Heart left ventricle (tissue), 16 donors: ENCODE results near the gene PTP4A1. TPM values are rescaled to one million over a fixed set of nuclear protein-coding genes. Genes with fewer than 3 reads are reported as not detected.

Source experiments
- ATAC-seq, 4 donors: fragments of 200-7000 bp; cut with Tn5 transposase; one replicate each; pipeline ENCODE4 v1.9.1; 2020 to 2022; ENCODE audit warnings: moderate library complexity in 4 of 4, mild to moderate bottlenecking in 3 of 4, moderate number of reproducible peaks in 1 of 4
- DNase-seq, 5 donors: peaks; one replicate each; pipeline ENCODE4 v3.0.0-alpha.2; 2020
- H3K27ac ChIP-seq, 12 donors: fragments of 200-600 bp; sonication (generic) in 4 of 12; one replicate each; pipeline versions ENCODE4 v1.5.0 to v1.8.0; 2016 to 2022; ENCODE audit warnings: mild to moderate bottlenecking in 2 of 12
- H3K27me3 ChIP-seq, 9 donors: fragments of 200-600 bp; sonication (generic) in 2 of 9; one replicate each; pipeline versions ENCODE4 v1.5.1 to v1.8.0; 2016 to 2022; ENCODE audit warnings: mild to moderate bottlenecking in 3 of 9
- H3K36me3 ChIP-seq, 9 donors: fragments of 200-600 bp; sonication (generic) in 2 of 9; one replicate each; pipeline versions ENCODE4 v1.5.0 to v1.8.0; 2018 to 2022; ENCODE audit warnings: mild to moderate bottlenecking in 2 of 9
- H3K4me1 ChIP-seq, 12 donors: fragments of 200-600 bp; sonication (generic) in 4 of 12; one replicate each; pipeline versions ENCODE4 v1.5.0 to v1.8.0; 2016 to 2022; ENCODE audit warnings: mild to moderate bottlenecking in 3 of 12
- H3K4me3 ChIP-seq, 12 donors: fragments of 200-600 bp; sonication (generic) in 4 of 12; one replicate each; pipeline versions ENCODE4 v1.5.0 to v1.8.0; 2017 to 2022; ENCODE audit warnings: mild to moderate bottlenecking in 9 of 12, moderate library complexity in 4 of 12
- H3K9me3 ChIP-seq, 12 donors: fragments of 200-600 bp; sonication (generic) in 4 of 12; one replicate each; pipeline versions ENCODE4 v1.5.0 to v1.8.0; 2016 to 2022; ENCODE audit warnings: mild to moderate bottlenecking in 1 of 12
- POLR2A ChIP-seq, 2 donors: fragments of 450-650 bp; IDR thresholded peaks; one replicate each; pipeline ENCODE4 v1.6.1; 2017; ENCODE audit warnings: antibody characterized with exemption in 2 of 2, mild to moderate bottlenecking in 2 of 2, moderate library complexity in 2 of 2
- WGBS, 4 donors: extraction: QIAGEN DNeasy Blood & Tissue Kit in 2 of 4; methylation state at CpG; one replicate each; pipeline versions ENCODE4 v1.1.5 to v1.1.7; 2013 to 2018; 5-methylcytosine and 5-hydroxymethylcytosine counted together
- intact Hi-C, 10 donors: fragments of 100-400 bp; cut with DNase I; formaldehyde crosslinking; loops; one replicate each; pipeline versions ENCODE4 v1.11.1 to v1.14.2; 2022
- polyA plus RNA-seq, 2 donors: library from polyadenylated mRNA; stranded (reverse); fragments of 200-250 nt; gene quantifications; one replicate each; pipeline ENCODE4 v1.2.3, GENCODE V29; 2013
- total RNA-seq, 9 donors: library from RNA; depleted of rRNA in 2 of 9; stranded (reverse); fragments of >200 nt in 2 of 9; fragmentation: NEBNext Ultra II Directional in 3 of 9; extraction: Animal tissue kit (Norgen Biotek cat#: 25700) in 3 of 9; gene quantifications; one replicate each; pipeline versions ENCODE4 v1.1.0 to v1.2.4, GENCODE V29; 2016 to 2023
- TF ChIP-seq, protein P1 (sequence below), 12 donors: fragments of 200-600 bp; sonication (generic) in 4 of 12; IDR thresholded peaks; one replicate each; pipeline versions ENCODE4 v1.5.0 to v1.8.0; 2018 to 2022; ENCODE audit warnings: antibody characterized with exemption in 12 of 12, mild to moderate bottlenecking in 5 of 12
- donor health status: ischemic (EF 13 %, LVEDD 7.1; RV severe dilation, severe dysfunction).
- donor health status: healthy with polysubstance abuse.
- donor health status: DM: no; HTN: yes; CAD: no.
- donor health status: DM: no; HTN: no; CAD: no.
- donor health status: ischemic (EF 25% LVEDD 6.9; RV normal size, moderate dysfunction).
- donor health status: ischemic (EF 25% LVEDD 5.7; RV mildly dilated, moderate dysfunction).
- donor health status: healthy.
- donor health status: DM: yes; HTN: yes; CAD: no.
- donor health status: ischemic (EF 35%, LVEDD 5.7; RV mildly dilated, moderate dysfunction).
- donor health status: nonischemic (EF 11% LVEDD 7.7; RV severe dilation, severe dysfunction).
- donor health status: DM: yes; HTN: yes; CAD: no.
- donor health status: PGD.
- donor health status: ischemic (EF 29% LVEDD 5.4; RV normal size, mild dysfunction).
- donor health status: nonischemic (EF 23%, LVEDD 6.1; RV moderate dilation, normal function).

PTP4A1 gene
- total and polyA plus RNA-seq, 11 donors = 6.3 to 73.5 (median 40.6) TPM

DNA sequence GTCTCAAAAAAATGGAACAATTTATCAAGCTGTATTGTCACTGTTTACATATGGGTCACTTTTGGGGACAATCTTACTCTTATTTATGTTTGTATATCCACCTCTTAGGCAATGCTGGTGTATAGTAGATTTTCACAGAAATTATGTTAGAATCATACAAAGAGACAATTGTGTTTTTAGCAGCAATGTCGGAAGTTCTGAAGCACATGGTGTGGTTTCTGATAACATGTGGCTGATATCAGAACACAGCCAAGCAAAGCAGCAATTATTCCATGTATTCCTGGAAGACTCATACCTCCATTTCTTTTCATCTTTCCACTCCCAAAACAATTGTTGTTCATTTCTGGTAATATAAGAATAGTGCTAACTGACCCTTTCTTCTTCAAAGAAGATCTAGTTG, 17.5 kb upstream of the PTP4A1 start:
- Histone ChIP-seq H3K27ac (no peak overlapping the region), H3K4me1 (peaks cover 0 to 7% (median 0%) of the 10 kb centered on the region in 12 donors), H3K9me3 (peaks cover 0 to 4% (median 0%) of the 10 kb centered on the region in 12 donors), H3K36me3 (no peaks in the 10 kb centered on the region), H3K4me3 (no peak overlapping the region), H3K27me3 (peaks cover 0 to 4% (median 0%) of the 10 kb centered on the region in 9 donors)
- DNase-seq (no peak), ATAC-seq (no peak)
- intact Hi-C loops = no loop called here
- WGBS, 4 donors = 38 to 71% (median 42%) methylated on average over 1 of the region's 1 CpG
- TF ChIP-seq, protein P1, sequence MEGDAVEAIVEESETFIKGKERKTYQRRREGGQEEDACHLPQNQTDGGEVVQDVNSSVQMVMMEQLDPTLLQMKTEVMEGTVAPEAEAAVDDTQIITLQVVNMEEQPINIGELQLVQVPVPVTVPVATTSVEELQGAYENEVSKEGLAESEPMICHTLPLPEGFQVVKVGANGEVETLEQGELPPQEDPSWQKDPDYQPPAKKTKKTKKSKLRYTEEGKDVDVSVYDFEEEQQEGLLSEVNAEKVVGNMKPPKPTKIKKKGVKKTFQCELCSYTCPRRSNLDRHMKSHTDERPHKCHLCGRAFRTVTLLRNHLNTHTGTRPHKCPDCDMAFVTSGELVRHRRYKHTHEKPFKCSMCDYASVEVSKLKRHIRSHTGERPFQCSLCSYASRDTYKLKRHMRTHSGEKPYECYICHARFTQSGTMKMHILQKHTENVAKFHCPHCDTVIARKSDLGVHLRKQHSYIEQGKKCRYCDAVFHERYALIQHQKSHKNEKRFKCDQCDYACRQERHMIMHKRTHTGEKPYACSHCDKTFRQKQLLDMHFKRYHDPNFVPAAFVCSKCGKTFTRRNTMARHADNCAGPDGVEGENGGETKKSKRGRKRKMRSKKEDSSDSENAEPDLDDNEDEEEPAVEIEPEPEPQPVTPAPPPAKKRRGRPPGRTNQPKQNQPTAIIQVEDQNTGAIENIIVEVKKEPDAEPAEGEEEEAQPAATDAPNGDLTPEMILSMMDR (IDR thresholded peaks at IDR 0.05) = no peak

DNA sequence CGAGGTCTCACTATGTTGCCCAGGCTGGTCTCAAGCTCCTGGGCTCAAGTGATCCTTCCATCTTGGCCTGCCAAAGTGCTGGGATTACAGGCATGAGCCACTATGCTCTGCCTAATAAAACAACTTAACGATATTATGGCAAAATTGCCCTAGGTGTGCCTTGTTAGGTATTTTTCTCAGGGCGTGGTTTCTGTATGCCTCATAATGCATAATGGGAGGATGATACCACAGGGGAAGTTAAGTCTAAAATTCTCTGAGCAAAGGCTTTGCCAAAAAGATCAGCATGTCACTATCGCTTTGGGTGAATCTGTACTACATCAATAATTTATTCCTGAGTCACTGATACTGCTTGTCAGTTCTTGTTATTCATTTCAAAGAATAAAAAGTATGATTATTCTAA, 15.9 kb upstream of the PTP4A1 start:
- DNase-seq = no peak
- TF ChIP-seq, protein P1 (IDR thresholded peaks at IDR 0.05) = no peak
- no peak for TF ChIP-seq POLR2A (IDR thresholded peaks at IDR 0.05)
- peaks cover 0 to 7% (median 0%) of the 10 kb centered on the region in 12 donors for H3K4me1 ChIP-seq
- WGBS, 4 donors = 79 to 90% (median 84%) methylated on average over 4 of the region's 4 CpGs
- intact Hi-C loops = no loop called here
- no peak for ATAC-seq
- peaks cover 0 to 4% (median 0%) of the 10 kb centered on the region in 9 donors for H3K27me3 ChIP-seq
- H3K36me3 ChIP-seq = no peaks in the 10 kb centered on the region
- H3K9me3 ChIP-seq = peaks cover 0 to 4% (median 0%) of the 10 kb centered on the region in 12 donors
- no peak overlapping the region for H3K4me3 ChIP-seq
- H3K27ac ChIP-seq = no peak overlapping the region

DNA sequence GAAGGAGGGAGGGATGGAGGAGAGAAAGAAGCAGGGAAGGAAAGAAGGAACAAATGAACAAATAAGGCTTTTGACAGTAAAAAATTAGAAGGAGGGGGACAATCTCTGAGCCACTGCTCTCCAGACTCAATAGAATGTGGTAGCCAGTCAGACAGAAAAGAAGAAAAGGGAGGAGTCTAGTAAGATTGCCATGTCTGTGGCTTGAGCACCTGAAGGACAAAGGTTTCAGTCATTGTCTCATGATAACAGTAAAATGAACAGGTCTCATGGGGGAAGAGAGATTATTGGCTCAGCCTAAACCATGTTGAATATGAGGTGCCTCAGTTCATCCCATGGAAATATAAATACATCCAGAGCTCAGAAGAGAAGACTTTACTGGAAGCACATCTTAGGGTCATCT, 14.0 kb upstream of the PTP4A1 start:
- H3K27ac ChIP-seq = no peak overlapping the region
- H3K27me3 ChIP-seq = peaks cover 0 to 4% (median 0%) of the 10 kb centered on the region in 9 donors
- intact Hi-C loops = no loop called here
- DNase-seq (no peak), ATAC-seq (no peak)
- H3K9me3 ChIP-seq = no peaks in the 10 kb centered on the region
- TF ChIP-seq, protein P1 (IDR thresholded peaks at IDR 0.05) = no peak
- TF ChIP-seq POLR2A (IDR thresholded peaks at IDR 0.05) = no peak
- no peaks in the 10 kb centered on the region for H3K36me3 ChIP-seq
- H3K4me3 ChIP-seq = no peak overlapping the region
- peaks cover 0 to 7% (median 0%) of the 10 kb centered on the region in 12 donors for H3K4me1 ChIP-seq

DNA sequence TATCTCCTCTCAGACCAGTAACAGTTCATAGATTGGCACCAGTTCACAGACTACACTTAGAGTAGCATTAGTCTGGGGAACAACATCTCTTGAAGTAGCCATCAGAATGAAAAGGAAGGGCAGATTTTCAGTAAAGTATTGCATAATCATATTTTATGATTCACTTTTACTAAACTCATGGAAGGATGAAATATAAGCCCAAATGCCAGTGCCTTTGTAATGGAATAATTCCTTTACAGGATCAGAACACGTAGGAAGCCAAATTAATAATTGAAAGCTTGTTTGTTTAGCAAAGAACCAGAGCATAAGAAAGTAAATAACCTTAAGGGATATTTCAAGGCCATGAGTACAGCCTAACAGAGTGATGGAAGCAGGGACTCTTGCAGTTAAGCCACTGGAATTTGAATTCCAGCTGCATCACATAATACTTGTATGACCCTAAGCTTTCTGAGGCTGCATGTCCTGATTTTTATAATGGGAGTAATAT, 11.4 kb upstream of the PTP4A1 start:
- peaks cover 0 to 4% (median 0%) of the 10 kb centered on the region in 9 donors for H3K27me3 ChIP-seq
- H3K27ac ChIP-seq = no peak overlapping the region
- no peaks in the 10 kb centered on the region for H3K9me3 ChIP-seq
- no peaks in the 10 kb centered on the region for H3K36me3 ChIP-seq
- intact Hi-C loops = no loop called here
- DNase-seq = no peak
- H3K4me1 ChIP-seq = peaks cover 0 to 5% (median 0%) of the 10 kb centered on the region in 12 donors
- no peak overlapping the region for H3K4me3 ChIP-seq
- TF ChIP-seq, protein P1 (IDR thresholded peaks at IDR 0.05) = no peak
- TF ChIP-seq POLR2A (IDR thresholded peaks at IDR 0.05) = no peak
- ATAC-seq = no peak
- WGBS, 4 donors = 74 to 91% (median 83%) methylated on average over 1 of the region's 1 CpG
